Renal cortex interstitium (tissue), 11 donors: ENCODE results near the gene IFT122. TPM values are rescaled to one million over a fixed set of nuclear protein-coding genes. Genes with fewer than 3 reads are reported as not detected.
A peak's percentile ranks its signal among the peaks of the same experiment; 100 is the strongest.
"Not testable (repeated sequence)": the region's sequence is repeated elsewhere in the genome, so short reads cannot be mapped to it uniquely, and the experiment has no call there.

ENCODE experiments used
- DNase-seq, 11 donors: peaks; one replicate each; pipeline ENCODE4 v3.0.0-alpha.2; 2013; ENCODE audit warnings: low read depth in 9 of 11, low spot score in 4 of 11; ENCODE audit errors: extremely low read depth in 1 of 11
- polyA plus RNA-seq, 3 donors: library from polyadenylated mRNA; unstranded; fragments of 120-200 nt; gene quantifications; one replicate each; pipeline ENCODE4 v1.2.1, GENCODE V29; 2013; ENCODE audit not compliant: insufficient read length in 3 of 3

Gene IFT122
- polyA plus RNA-seq, 3 donors, result 51.3 to 63.6 (median 62.5) TPM

GRCh38 chr3:129412542-129413198 lies 27.4 kb upstream of the IFT122 start:
- DNase-seq, result no peak

- not testable (repeated sequence) for DNase-seq
Measured at GRCh38 chr3:129413238-129413637, 26.8 kb upstream of the IFT122 start.

GRCh38 chr3:129413687-129414506 lies 26.1 kb upstream of the IFT122 start:
- DNase-seq, result no peak

GRCh38 chr3:129415378-129415777 lies 24.6 kb upstream of the IFT122 start:
- no peak for DNase-seq

- DNase-seq, result no peak
Measured at GRCh38 chr3:129415830-129416229, 24.2 kb upstream of the IFT122 start.

- DNase-seq, result no peak
Measured at GRCh38 chr3:129416415-129416814, 23.6 kb upstream of the IFT122 start.

GRCh38 chr3:129417326-129417725 lies 22.7 kb upstream of the IFT122 start:
- peak in 5 of 11 donors; percentile 53 to 75 (median 74) for DNase-seq

- DNase-seq, result no peak
Measured at GRCh38 chr3:129418041-129418973, 21.7 kb upstream of the IFT122 start.

- DNase-seq, result no peak
Measured at GRCh38 chr3:129419476-129419875, 20.5 kb upstream of the IFT122 start.

- DNase-seq, result no peak
Measured at GRCh38 chr3:129421236-129421883, 18.7 kb upstream of the IFT122 start.

GRCh38 chr3:129421988-129422745 lies 17.9 kb upstream of the IFT122 start:
- no peak for DNase-seq

- no peak for DNase-seq
Measured at GRCh38 chr3:129422897-129423296, 17.1 kb upstream of the IFT122 start.

- DNase-seq, result no peak
Measured at GRCh38 chr3:129424185-129424841, 15.7 kb upstream of the IFT122 start.

GRCh38 chr3:129425213-129425612 lies 14.8 kb upstream of the IFT122 start:
- no peak for DNase-seq

- DNase-seq, result no peak
Measured at GRCh38 chr3:129425619-129426018, 14.4 kb upstream of the IFT122 start.

GRCh38 chr3:129428007-129428375 lies 12.0 kb upstream of the IFT122 start:
- DNase-seq, result no peak

GRCh38 chr3:129428376-129429079 lies 11.5 kb upstream of the IFT122 start, which contains the start of gene EFCAB12:
Gene EFCAB12 (minus strand): TSS chr3:129428636. CDS start chr3:129428488, 148 bp downstream.
- peak; percentile 70 to 92 (median 86) for DNase-seq
